K562 (cell line): ENCODE data around the gene FASTKD1. TPM values are rescaled to one million over a fixed set of nuclear protein-coding genes. Genes with fewer than 3 reads are reported as not detected.

Experiments used
- ATAC-seq: fragments of 200-7000 bp; cut with Tn5 transposase; 3 replicates; pipeline ENCODE4 v1.9.1; 2020; ENCODE audit warnings: moderate library complexity
- BruUV-seq: library from RNA; stranded (reverse); fragments of 400-500 nt; replicated peaks from 2 replicates; lab custom pipeline; 2021; lab: Mats Ljungman, UMichigan
- CTCF ChIA-PET: fragments of 300-600 bp; formaldehyde crosslinking; extraction: SDS; loops from one replicate; lab custom pipeline; 2021; ENCODE audit warnings: low intra/inter-chr PET ratio; lab: Yijun Ruan, JAX
- POLR2A ChIA-PET: fragments of 300-600, 350-650 bp; sonication (Branson Sonifier 250); formaldehyde crosslinking; extraction: SDS; loops from one replicate; lab custom pipeline; 2021; ENCODE audit warnings: antibody characterized with exemption, inconsistent platforms; lab: Yijun Ruan, JAX
- DNase-seq, 4 experiments: peaks; one replicate each; pipeline versions ENCODE4 v3.0.0 to v3.0.0-alpha.2; 2011 to 2018; ENCODE audit warnings: low spot score in 3 of 4, mixed read lengths in 3 of 4; ENCODE audit errors: extremely low read depth in 1 of 4
- FAIRE-seq: peaks from 2 replicates; lab custom pipeline; 2011; peaks lifted over from hg19 to GRCh38; lab: Jason Lieb, UNC
- H2AFZ ChIP-seq: 2 replicates; pipeline ENCODE4 v1.6.0; 2011; ENCODE audit warnings: low read depth, low read length, control low read depth, inconsistent platforms
- H3K27ac ChIP-seq: fragments of 200-600 bp; 3 replicates; pipeline ENCODE4 v1.8.0; 2011; ENCODE audit warnings: low read depth, mild to moderate bottlenecking, control low read depth, inconsistent platforms, low read length, moderate library complexity, mixed read lengths; ENCODE audit errors: extremely low read depth
- H3K27me3 ChIP-seq, 2 experiments: fragments of 300-600 bp in 1 of 2; 2 replicates in 1 of 2; 3 replicates in 1 of 2; pipeline versions ENCODE4 v1.6.0 to v1.8.0; 2011; ENCODE audit warnings: inconsistent platforms in 2 of 2, low read length in 2 of 2, mild to moderate bottlenecking in 1 of 2, mixed read lengths in 1 of 2, moderate library complexity in 1 of 2; ENCODE audit not compliant: control insufficient read depth in 2 of 2, insufficient read depth in 2 of 2
- H3K36me3 ChIP-seq: fragments of 300-600 bp; 3 replicates; pipeline ENCODE4 v1.8.0; 2011; ENCODE audit warnings: mild to moderate bottlenecking, low read length, inconsistent platforms; ENCODE audit not compliant: control insufficient read depth, insufficient read depth
- H3K4me1 ChIP-seq, 2 experiments: fragments of 200-600 bp in 1 of 2; replicated peaks in 1 of 2; 2 replicates in 1 of 2; 3 replicates in 1 of 2; pipeline versions ENCODE4 v1.5.1 to v1.8.0; 2011; ENCODE audit warnings: inconsistent platforms in 2 of 2, low read length in 2 of 2, mild to moderate bottlenecking in 1 of 2, mixed read lengths in 1 of 2, moderate library complexity in 1 of 2; ENCODE audit not compliant: control insufficient read depth in 2 of 2, insufficient read depth in 2 of 2
- H3K4me2 ChIP-seq: 2 replicates; pipeline ENCODE4 v1.6.1; 2011; ENCODE audit warnings: low read length, control low read depth, inconsistent platforms, mixed read lengths; ENCODE audit not compliant: insufficient read depth
- H3K4me3 ChIP-seq: fragments of 200-600 bp; sonication (generic), shearing (Covaris generic); 2 replicates; pipeline ENCODE4 v1.5.1; 2016; ENCODE audit warnings: control low read depth, inconsistent platforms
- H3K79me2 ChIP-seq: fragments of 200-600 bp; 3 replicates; pipeline ENCODE4 v1.8.0; 2011; ENCODE audit warnings: low read length, inconsistent platforms; ENCODE audit not compliant: control insufficient read depth, insufficient read depth
- H3K9ac ChIP-seq, 2 experiments: 2 replicates each; pipeline versions ENCODE4 v1.6.0 to v1.6.1; 2011; ENCODE audit warnings: low read depth in 2 of 2, low read length in 2 of 2, control low read depth in 1 of 2, inconsistent platforms in 1 of 2, mild to moderate bottlenecking in 1 of 2, mixed read lengths in 1 of 2; ENCODE audit not compliant: insufficient read depth in 1 of 2
- H3K9me1 ChIP-seq: one replicate; pipeline ENCODE4 v1.6.0; 2011; ENCODE audit warnings: inconsistent platforms, mild to moderate bottlenecking, low read length, moderate library complexity; ENCODE audit not compliant: control insufficient read depth, insufficient read depth
- H3K9me3 ChIP-seq: replicated peaks from 2 replicates; pipeline ENCODE4 v1.5.1; 2011; ENCODE audit warnings: low read depth, low read length, inconsistent platforms; ENCODE audit not compliant: control insufficient read depth, insufficient read depth
- H4K20me1 ChIP-seq: replicated peaks from 2 replicates; pipeline ENCODE4 v1.6.1; 2011; ENCODE audit warnings: low read length, inconsistent platforms, mixed read lengths; ENCODE audit not compliant: control insufficient read depth, insufficient read depth
- ATF3 ChIP-seq, 2 experiments: fragments of 450-650 bp in 1 of 2; sonication (generic) in 1 of 2; formaldehyde crosslinking in 1 of 2; IDR thresholded peaks in 1 of 2; conservative IDR thresholded peaks in 1 of 2; 2 replicates each; pipeline versions ENCODE4 v1.6.1 to v1.8.1; 2016 to 2023; ENCODE audit warnings: mild to moderate bottlenecking in 2 of 2, moderate library complexity in 2 of 2, inconsistent platforms in 1 of 2, missing genetic modification reagents in 1 of 2
- FOXJ2 ChIP-seq: fragments of 200-800 bp; sonication (Bioruptor generic); IDR thresholded peaks from 2 replicates; pipeline ENCODE4 v1.6.1; 2016; ENCODE audit warnings: missing genetic modification characterization, missing compliant biosample characterization
- HNRNPH1 ChIP-seq: fragments of 200-400 bp; formaldehyde crosslinking; optimal IDR thresholded peaks from 2 replicates; pipeline ENCODE3; 2017; ENCODE audit warnings: low read depth, mild to moderate bottlenecking, low read length, moderate library complexity
- MEIS2 ChIP-seq: fragments of 450-650 bp; IDR thresholded peaks from 2 replicates; pipeline ENCODE4 v1.6.1; 2014; ENCODE audit warnings: mild to moderate bottlenecking; ENCODE audit not compliant: partially characterized antibody
- TCF7 ChIP-seq: sonication (generic); IDR thresholded peaks from 2 replicates; pipeline ENCODE4 v1.6.1; 2016; ENCODE audit warnings: antibody characterized with exemption, borderline replicate concordance
- ZFX ChIP-seq: sonication (generic); formaldehyde crosslinking; IDR thresholded peaks from 2 replicates; pipeline ENCODE4 v1.8.0; 2022; ENCODE audit warnings: mild to moderate bottlenecking, missing genetic modification reagents, moderate library complexity
- ZNF24 ChIP-seq: fragments of 450-650 bp; IDR thresholded peaks from 2 replicates; pipeline ENCODE4 v1.6.1; 2016
- WGBS: fragments of 100-300 bp; shearing (Covaris generic); methylation state at CpG from one replicate; pipeline ENCODE4 v1.1.6; 2016; ENCODE audit warnings: low coverage, mixed read lengths; ENCODE audit not compliant: insufficient coverage; ENCODE audit errors: missing lambda C conversion rate; 5-methylcytosine and 5-hydroxymethylcytosine counted together
- in situ Hi-C: fragments of 300-500 bp; cut with MboI; formaldehyde crosslinking; loops from 4 replicates; pipeline ENCODE4 v1.15.0; 2018; ENCODE audit warnings: inconsistent platforms, mixed read lengths
- intact Hi-C: fragments of 100-400 bp; cut with micrococcal nuclease; formaldehyde crosslinking; loops from 2 replicates; pipeline ENCODE4 v1.14.2; 2022
- polyA plus RNA-seq, 8 experiments: library from polyadenylated mRNA; depleted of rRNA in 4 of 8; stranded (reverse) in 5 of 8; unstranded in 3 of 8; fragments of >200 nt; fragmentation: Nextera tagmentation in 2 of 8; fragmentation: Illumina TruSeq in 1 of 8; extraction: Ambion mirVana in 2 of 8; extraction: Trizol in 1 of 8; gene quantifications; 2 replicates each; pipeline versions ENCODE4 v1.2.1 to v1.2.3, GENCODE V29; 2011 to 2014; ENCODE audit warnings: inconsistent platforms in 1 of 8, missing spikeins in 1 of 8
- total RNA-seq, 7 experiments: library from RNA; depleted of rRNA in 6 of 7; stranded (reverse); fragments of >200 nt in 6 of 7; fragmentation: Illumina TruSeq in 2 of 7; extraction: Trizol in 2 of 7; gene quantifications; 2 replicates each; pipeline versions ENCODE4 v1.2.1 to v1.2.3, GENCODE V29; 2011 to 2021; ENCODE audit warnings: low replicate concordance in 1 of 7

FASTKD1 gene
- total and polyA plus RNA-seq, 9 of the 15 experiments (the other 6 are each of a cell fraction or from before 2014, with no cell fraction given), result 63.5 to 134 (median 119) TPM

GRCh38 chr2:169509298-169509885 lies 64.3 kb downstream of the FASTKD1 start, which contains the start of gene KLHL41:
KLHL41 (plus strand) TSS chr2:169509702; CDS start chr2:169509779, 77 bp downstream.
- peak within 1 kb of the TSS; percentile 51 for H2AFZ ChIP-seq
- peak within 1 kb of the TSS; percentile 56 for H3K4me2 ChIP-seq
- ATAC-seq, result peak; percentile 65
- no peak within 1 kb of the TSS for H3K4me3 ChIP-seq
- TF ChIP-seq ZFX (CRISPR knock-in tag) (0 out of 2 replicates have a peak, but pooled peaks have one; percentile 9), ZNF24 (0 out of 2 replicates have a peak, but pooled peaks have one; percentile 7), TCF7 (no peak), HNRNPH1 (no peak), ATF3 (IDR thresholded peaks at IDR 0.05) (peak; percentile 39), ATF3 (CRISPR knock-in tag; conservative IDR thresholded peaks at IDR 0.05) (no peak), FOXJ2 (tag) (0 out of 2 replicates have a peak, but pooled peaks have one; percentile 17), MEIS2 (no peak)
- TF ChIP-seq, all 486 proteins: peak for 4
- DNase-seq (no peak), FAIRE-seq (no peak)
- intact Hi-C loops, result no loop called here
- CTCF ChIA-PET, result no interaction called here
- H4K20me1 ChIP-seq, result no peaks in the 10 kb centered on the region
- H3K79me2 ChIP-seq, result no peaks in the 10 kb centered on the region
- no TSS peak for BruUV-seq
- H3K36me3 ChIP-seq, result no peaks in the 10 kb centered on the region
- no peaks in the 10 kb centered on the region for H3K27me3 ChIP-seq
- in situ Hi-C loops, result no loop called here
- POLR2A ChIA-PET, result interaction anchor here (0.6 to 1.4 kb wide), 6 partner anchors 10 to 478 kb away, joined by 3 read pairs; partner anchors contain the start of gene BBS5
- 58% methylated on average over 4 of the region's 4 CpGs for WGBS
- no peak within 1 kb of the TSS for H3K27ac ChIP-seq
- H3K4me1 ChIP-seq, result peaks cover 0 to 7% of the 10 kb centered on the region in 2 experiments; a peak in 2 of 5 replicates
- H3K9me1 ChIP-seq, result no peaks in the 10 kb centered on the region
- no peaks in the 10 kb centered on the region for H3K9me3 ChIP-seq
- no peak within 1 kb of the TSS; a peak in 1 of 4 replicates for H3K9ac ChIP-seq
